HEK293 (cell line): ENCODE results near the gene PSME1.

Experiments
- GLIS2 ChIP-seq: fragments of 450-650 bp; formaldehyde crosslinking; IDR thresholded peaks from 2 replicates; pipeline ENCODE4 v1.5.1; 2016; ENCODE audit warnings: missing biosample characterization, missing genetic modification characterization
- KLF9 ChIP-seq: fragments of 450-650 bp; formaldehyde crosslinking; IDR thresholded peaks from 2 replicates; pipeline ENCODE4 v1.5.1; 2016; ENCODE audit warnings: missing biosample characterization, missing genetic modification characterization, low read depth
- ZBTB48 ChIP-seq: fragments of 450-650 bp; formaldehyde crosslinking; IDR thresholded peaks from 2 replicates; pipeline ENCODE4 v1.5.1; 2016; ENCODE audit warnings: missing biosample characterization, missing genetic modification characterization
- ZFHX2 ChIP-seq: fragments of 450-650 bp; formaldehyde crosslinking; conservative IDR thresholded peaks from 2 replicates; pipeline ENCODE4 v1.5.1; 2016; ENCODE audit warnings: missing biosample characterization, missing genetic modification characterization
- ZIC2 ChIP-seq: fragments of 450-650 bp; formaldehyde crosslinking; IDR thresholded peaks from 2 replicates; pipeline ENCODE4 v1.5.1; 2016; ENCODE audit warnings: missing biosample characterization, missing genetic modification characterization
- ZNF121 ChIP-seq: fragments of 450-650 bp; formaldehyde crosslinking; IDR thresholded peaks from 2 replicates; pipeline ENCODE4 v1.5.1; 2016; ENCODE audit warnings: missing biosample characterization, missing genetic modification characterization
- ZNF23 ChIP-seq: fragments of 450-650 bp; formaldehyde crosslinking; IDR thresholded peaks from 2 replicates; pipeline ENCODE4 v1.5.1; 2016; ENCODE audit warnings: missing biosample characterization, missing genetic modification characterization, borderline replicate concordance
- ZNF561 ChIP-seq: fragments of 450-650 bp; IDR thresholded peaks from 2 replicates; pipeline ENCODE4 v1.5.1; 2018; ENCODE audit warnings: missing biosample characterization, missing genetic modification characterization, borderline replicate concordance
- ZNF626 ChIP-seq: fragments of 450-650 bp; sonication (Bioruptor Pico); formaldehyde crosslinking; IDR thresholded peaks from 2 replicates; pipeline ENCODE4 v1.5.1; 2018; ENCODE audit warnings: missing biosample characterization, missing genetic modification characterization, inconsistent platforms
- ZNF664 ChIP-seq: fragments of 450-650 bp; formaldehyde crosslinking; IDR thresholded peaks from 2 replicates; pipeline ENCODE4 v1.5.1; 2016; ENCODE audit warnings: missing biosample characterization, missing genetic modification characterization
- TF ChIP-seq, protein P1 (sequence below): fragments of 450-650 bp; formaldehyde crosslinking; IDR thresholded peaks from 2 replicates; pipeline ENCODE4 v1.5.1; 2016; ENCODE audit warnings: missing biosample characterization, missing genetic modification characterization
- TF ChIP-seq, protein P2 (sequence below): fragments of 450-650 bp; formaldehyde crosslinking; IDR thresholded peaks from 2 replicates; pipeline ENCODE4 v1.5.1; 2016; ENCODE audit warnings: missing biosample characterization, missing genetic modification characterization
- TF ChIP-seq, protein P3 (sequence below): fragments of 450-650 bp; formaldehyde crosslinking; IDR thresholded peaks from 2 replicates; pipeline ENCODE4 v1.5.1; 2017; ENCODE audit warnings: missing biosample characterization, missing genetic modification characterization
- TF ChIP-seq, protein P4 (sequence below): fragments of 450-650 bp; formaldehyde crosslinking; IDR thresholded peaks from 2 replicates; pipeline ENCODE4 v1.5.1; 2017; ENCODE audit warnings: missing biosample characterization, missing genetic modification characterization
- TF ChIP-seq, protein P5 (sequence below): fragments of 450-650 bp; formaldehyde crosslinking; IDR thresholded peaks from 2 replicates; pipeline ENCODE4 v1.5.1; 2016; ENCODE audit warnings: missing biosample characterization, missing genetic modification characterization
- TF ChIP-seq, protein P6 (sequence below): fragments of 450-650 bp; formaldehyde crosslinking; optimal IDR thresholded peaks from 2 replicates; pipeline ENCODE3; 2016; ENCODE audit warnings: missing biosample characterization, mild to moderate bottlenecking, missing genetic modification characterization

PSME1 gene

DNA sequence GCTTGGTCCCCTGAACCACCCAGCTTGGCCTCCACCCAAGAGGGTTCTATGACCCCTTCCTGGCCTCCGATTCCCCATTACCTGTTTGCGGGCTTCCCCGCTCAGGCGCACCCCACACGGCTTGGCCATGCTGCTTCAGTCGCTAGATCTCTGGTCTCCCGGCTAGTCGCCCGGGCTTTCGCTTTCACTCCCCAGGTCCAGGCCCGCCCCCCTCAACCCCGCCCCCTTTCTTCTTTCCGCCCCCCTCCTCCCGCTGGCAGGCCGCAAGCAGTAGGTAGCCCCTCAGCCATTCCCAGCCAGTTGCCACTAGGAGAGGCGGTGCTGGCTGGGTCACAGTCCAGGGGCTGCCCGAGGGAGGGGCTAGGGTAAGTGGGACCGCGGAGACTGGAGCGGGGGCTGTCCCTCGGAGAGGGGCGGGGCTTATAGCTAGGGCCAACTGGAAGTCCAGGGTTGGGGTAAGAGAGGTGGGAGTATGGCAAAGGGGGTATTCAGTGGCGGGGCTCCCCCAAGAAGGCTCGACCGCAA, 10.5 kb downstream of the PSME1 start, which contains the start of gene PSME2 (continued):
- TF ChIP-seq, protein P1, sequence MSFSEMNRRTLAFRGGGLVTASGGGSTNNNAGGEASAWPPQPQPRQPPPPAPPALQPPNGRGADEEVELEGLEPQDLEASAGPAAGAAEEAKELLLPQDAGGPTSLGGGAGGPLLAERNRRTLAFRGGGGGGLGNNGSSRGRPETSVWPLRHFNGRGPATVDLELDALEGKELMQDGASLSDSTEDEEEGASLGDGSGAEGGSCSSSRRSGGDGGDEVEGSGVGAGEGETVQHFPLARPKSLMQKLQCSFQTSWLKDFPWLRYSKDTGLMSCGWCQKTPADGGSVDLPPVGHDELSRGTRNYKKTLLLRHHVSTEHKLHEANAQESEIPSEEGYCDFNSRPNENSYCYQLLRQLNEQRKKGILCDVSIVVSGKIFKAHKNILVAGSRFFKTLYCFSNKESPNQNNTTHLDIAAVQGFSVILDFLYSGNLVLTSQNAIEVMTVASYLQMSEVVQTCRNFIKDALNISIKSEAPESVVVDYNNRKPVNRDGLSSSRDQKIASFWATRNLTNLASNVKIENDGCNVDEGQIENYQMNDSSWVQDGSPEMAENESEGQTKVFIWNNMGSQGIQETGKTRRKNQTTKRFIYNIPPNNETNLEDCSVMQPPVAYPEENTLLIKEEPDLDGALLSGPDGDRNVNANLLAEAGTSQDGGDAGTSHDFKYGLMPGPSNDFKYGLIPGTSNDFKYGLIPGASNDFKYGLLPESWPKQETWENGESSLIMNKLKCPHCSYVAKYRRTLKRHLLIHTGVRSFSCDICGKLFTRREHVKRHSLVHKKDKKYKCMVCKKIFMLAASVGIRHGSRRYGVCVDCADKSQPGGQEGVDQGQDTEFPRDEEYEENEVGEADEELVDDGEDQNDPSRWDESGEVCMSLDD (tag by site-specific recombination), result peak; percentile 70; the same call in 1 of the 2 replicates
- TF ChIP-seq ZNF626 (tag by site-specific recombination) (no peak), ZNF121 (tag by site-specific recombination) (no peak), GLIS2 (peak; percentile 83), ZNF561 (tag by site-specific recombination) (no peak), ZFHX2 (tag by site-specific recombination) (peak; percentile 51; the same call in 1 of the 2 replicates), KLF9 (peak; percentile 67), ZNF23 (tag by site-specific recombination) (no peak), ZIC2 (tag by site-specific recombination) (peak; percentile 29; the same call in 1 of the 2 replicates), ZNF664 (no peak), ZBTB48 (tag by site-specific recombination) (no peak)
- TF ChIP-seq, protein P2, sequence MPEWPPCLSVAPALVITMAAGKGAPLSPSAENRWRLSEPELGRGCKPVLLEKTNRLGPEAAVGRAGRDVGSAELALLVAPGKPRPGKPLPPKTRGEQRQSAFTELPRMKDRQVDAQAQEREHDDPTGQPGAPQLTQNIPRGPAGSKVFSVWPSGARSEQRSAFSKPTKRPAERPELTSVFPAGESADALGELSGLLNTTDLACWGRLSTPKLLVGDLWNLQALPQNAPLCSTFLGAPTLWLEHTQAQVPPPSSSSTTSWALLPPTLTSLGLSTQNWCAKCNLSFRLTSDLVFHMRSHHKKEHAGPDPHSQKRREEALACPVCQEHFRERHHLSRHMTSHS (tag by site-specific recombination), result no peak
- TF ChIP-seq, protein P3, sequence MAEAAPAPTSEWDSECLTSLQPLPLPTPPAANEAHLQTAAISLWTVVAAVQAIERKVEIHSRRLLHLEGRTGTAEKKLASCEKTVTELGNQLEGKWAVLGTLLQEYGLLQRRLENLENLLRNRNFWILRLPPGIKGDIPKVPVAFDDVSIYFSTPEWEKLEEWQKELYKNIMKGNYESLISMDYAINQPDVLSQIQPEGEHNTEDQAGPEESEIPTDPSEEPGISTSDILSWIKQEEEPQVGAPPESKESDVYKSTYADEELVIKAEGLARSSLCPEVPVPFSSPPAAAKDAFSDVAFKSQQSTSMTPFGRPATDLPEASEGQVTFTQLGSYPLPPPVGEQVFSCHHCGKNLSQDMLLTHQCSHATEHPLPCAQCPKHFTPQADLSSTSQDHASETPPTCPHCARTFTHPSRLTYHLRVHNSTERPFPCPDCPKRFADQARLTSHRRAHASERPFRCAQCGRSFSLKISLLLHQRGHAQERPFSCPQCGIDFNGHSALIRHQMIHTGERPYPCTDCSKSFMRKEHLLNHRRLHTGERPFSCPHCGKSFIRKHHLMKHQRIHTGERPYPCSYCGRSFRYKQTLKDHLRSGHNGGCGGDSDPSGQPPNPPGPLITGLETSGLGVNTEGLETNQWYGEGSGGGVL (tag by site-specific recombination), result peak; percentile 83
- TF ChIP-seq, protein P4, sequence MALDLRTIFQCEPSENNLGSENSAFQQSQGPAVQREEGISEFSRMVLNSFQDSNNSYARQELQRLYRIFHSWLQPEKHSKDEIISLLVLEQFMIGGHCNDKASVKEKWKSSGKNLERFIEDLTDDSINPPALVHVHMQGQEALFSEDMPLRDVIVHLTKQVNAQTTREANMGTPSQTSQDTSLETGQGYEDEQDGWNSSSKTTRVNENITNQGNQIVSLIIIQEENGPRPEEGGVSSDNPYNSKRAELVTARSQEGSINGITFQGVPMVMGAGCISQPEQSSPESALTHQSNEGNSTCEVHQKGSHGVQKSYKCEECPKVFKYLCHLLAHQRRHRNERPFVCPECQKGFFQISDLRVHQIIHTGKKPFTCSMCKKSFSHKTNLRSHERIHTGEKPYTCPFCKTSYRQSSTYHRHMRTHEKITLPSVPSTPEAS, result no peak
- TF ChIP-seq, protein P5, sequence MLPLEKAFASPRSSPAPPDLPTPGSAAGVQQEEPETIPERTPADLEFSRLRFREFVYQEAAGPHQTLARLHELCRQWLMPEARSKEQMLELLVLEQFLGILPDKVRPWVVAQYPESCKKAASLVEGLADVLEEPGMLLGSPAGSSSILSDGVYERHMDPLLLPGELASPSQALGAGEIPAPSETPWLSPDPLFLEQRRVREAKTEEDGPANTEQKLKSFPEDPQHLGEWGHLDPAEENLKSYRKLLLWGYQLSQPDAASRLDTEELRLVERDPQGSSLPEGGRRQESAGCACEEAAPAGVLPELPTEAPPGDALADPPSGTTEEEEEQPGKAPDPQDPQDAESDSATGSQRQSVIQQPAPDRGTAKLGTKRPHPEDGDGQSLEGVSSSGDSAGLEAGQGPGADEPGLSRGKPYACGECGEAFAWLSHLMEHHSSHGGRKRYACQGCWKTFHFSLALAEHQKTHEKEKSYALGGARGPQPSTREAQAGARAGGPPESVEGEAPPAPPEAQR (tag by site-specific recombination), result no peak
- TF ChIP-seq, protein P6, sequence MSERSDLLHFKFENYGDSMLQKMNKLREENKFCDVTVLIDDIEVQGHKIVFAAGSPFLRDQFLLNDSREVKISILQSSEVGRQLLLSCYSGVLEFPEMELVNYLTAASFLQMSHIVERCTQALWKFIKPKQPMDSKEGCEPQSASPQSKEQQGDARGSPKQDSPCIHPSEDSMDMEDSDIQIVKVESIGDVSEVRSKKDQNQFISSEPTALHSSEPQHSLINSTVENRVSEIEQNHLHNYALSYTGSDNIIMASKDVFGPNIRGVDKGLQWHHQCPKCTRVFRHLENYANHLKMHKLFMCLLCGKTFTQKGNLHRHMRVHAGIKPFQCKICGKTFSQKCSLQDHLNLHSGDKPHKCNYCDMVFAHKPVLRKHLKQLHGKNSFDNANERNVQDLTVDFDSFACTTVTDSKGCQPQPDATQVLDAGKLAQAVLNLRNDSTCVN, result peak; percentile 38
